OCI-LY1 (cell line): ENCODE data around the gene TFDP2.

Experiments used
- CTCF ChIP-seq: fragments of 200-600 bp; sonication (generic), shearing (Covaris generic); IDR thresholded peaks from 2 replicates; pipeline ENCODE4 v1.5.1; 2017; ENCODE audit warnings: mild to moderate bottlenecking, antibody characterized with exemption, low read length, moderate library complexity, mixed read lengths
- EZH2 ChIP-seq: fragments of 200-600 bp; sonication (generic), shearing (Covaris generic); IDR thresholded peaks from 2 replicates; pipeline ENCODE4 v1.8.0; 2017; ENCODE audit warnings: borderline replicate concordance, mixed run types, mild to moderate bottlenecking, antibody characterized with exemption, low read length, moderate library complexity, mixed read lengths

- no peak for TF ChIP-seq CTCF
- TF ChIP-seq EZH2, result no peak
Observed at GRCh38 chr3:141979050-141979671, 170.2 kb downstream of the TFDP2 start.
